DND-41 (cell line): Measurements from ENCODE around the gene PAH.

Experiments
- ATAC-seq: fragments of 200-7000 bp; cut with Tn5 transposase; 3 replicates; pipeline ENCODE4 v1.9.1; 2021; ENCODE audit warnings: low read depth; ENCODE audit not compliant: insufficient read depth
- DNase-seq: peaks from one replicate; pipeline ENCODE4 v3.0.0-alpha.2; 2020
- H2AFZ ChIP-seq: 2 replicates; pipeline ENCODE4 v1.6.0; 2012; ENCODE audit warnings: low read depth, low read length
- H3K27ac ChIP-seq: 2 replicates; pipeline ENCODE4 v1.5.1; 2012; ENCODE audit warnings: low read length, inconsistent platforms
- H3K27me3 ChIP-seq: fragments of 200-600 bp; sonication (generic); 2 replicates; pipeline ENCODE4 v1.6.0; 2012; ENCODE audit warnings: low read length, mild to moderate bottlenecking, inconsistent platforms; ENCODE audit not compliant: insufficient read depth, poor library complexity
- H3K36me3 ChIP-seq: 2 replicates; pipeline ENCODE4 v1.5.1; 2012; ENCODE audit warnings: low read length, inconsistent platforms; ENCODE audit not compliant: insufficient read depth
- H3K4me1 ChIP-seq: 2 replicates; pipeline ENCODE4 v1.5.1; 2012; ENCODE audit warnings: mild to moderate bottlenecking, low read length; ENCODE audit not compliant: insufficient read depth
- H3K4me2 ChIP-seq: 2 replicates; pipeline ENCODE4 v1.6.0; 2012; ENCODE audit warnings: mild to moderate bottlenecking, moderate library complexity, low read length, inconsistent platforms; ENCODE audit not compliant: insufficient read depth
- H3K4me3 ChIP-seq, 2 experiments: fragments of 200-600 bp in 1 of 2; shearing (Covaris generic) in 1 of 2; 2 replicates each; pipeline ENCODE4 v1.5.1; 2012 to 2016; ENCODE audit warnings: inconsistent platforms in 2 of 2, low read length in 2 of 2, mild to moderate bottlenecking in 2 of 2, low read depth in 1 of 2, moderate library complexity in 1 of 2
- H3K79me2 ChIP-seq: 2 replicates; pipeline ENCODE4 v1.6.0; 2012; ENCODE audit warnings: low read length, inconsistent platforms; ENCODE audit not compliant: insufficient read depth
- H3K9ac ChIP-seq: 2 replicates; pipeline ENCODE4 v1.6.0; 2012; ENCODE audit warnings: low read depth, mild to moderate bottlenecking, inconsistent platforms, low read length, moderate library complexity
- H3K9me3 ChIP-seq: 2 replicates; pipeline ENCODE4 v1.5.1; 2012; ENCODE audit warnings: low read length, moderate library complexity, mild to moderate bottlenecking, inconsistent platforms; ENCODE audit not compliant: insufficient read depth, severe bottlenecking
- H4K20me1 ChIP-seq: 2 replicates; pipeline ENCODE4 v1.6.0; 2012; ENCODE audit warnings: low read length; ENCODE audit not compliant: insufficient read depth
- CTCF ChIP-seq: IDR thresholded peaks from 2 replicates; pipeline ENCODE4 v1.5.1; 2012; ENCODE audit warnings: borderline replicate concordance, low read length, moderate library complexity, mild to moderate bottlenecking; ENCODE audit not compliant: poor library complexity, severe bottlenecking; ENCODE audit errors: extremely low read depth
- EZH2 ChIP-seq: IDR thresholded peaks from 3 replicates; pipeline ENCODE4 v1.6.1; 2012; ENCODE audit warnings: borderline replicate concordance, low read depth, mild to moderate bottlenecking, moderate library complexity, low read length, inconsistent platforms; ENCODE audit not compliant: severe bottlenecking

PAH gene

GRCh38 chr12:102849722-102850447, 67.2 kb downstream of the PAH start:
- no peak overlapping the region for H3K4me2 ChIP-seq
- H3K79me2 ChIP-seq = no peaks in the 10 kb centered on the region
- H3K9me3 ChIP-seq = no peaks in the 10 kb centered on the region
- DNase-seq (no peak), ATAC-seq (no peak)
- H3K9ac ChIP-seq = no peak overlapping the region
- no peak for TF ChIP-seq EZH2
- no peak for TF ChIP-seq CTCF
- H3K27ac ChIP-seq = no peak overlapping the region
- no peaks in the 10 kb centered on the region for H3K27me3 ChIP-seq
- no peaks in the 10 kb centered on the region for H3K4me1 ChIP-seq
- no peak overlapping the region for H3K4me3 ChIP-seq
- no peaks in the 10 kb centered on the region for H4K20me1 ChIP-seq
- H2AFZ ChIP-seq = no peak overlapping the region
- no peaks in the 10 kb centered on the region for H3K36me3 ChIP-seq

- no peak for ATAC-seq
- H2AFZ ChIP-seq = no peak overlapping the region
- no peaks in the 10 kb centered on the region for H3K9me3 ChIP-seq
- H3K79me2 ChIP-seq = no peaks in the 10 kb centered on the region
- H3K4me3 ChIP-seq = no peak overlapping the region
- no peak overlapping the region for H3K9ac ChIP-seq
- TF ChIP-seq CTCF (no peak), EZH2 (no peak)
- H3K4me2 ChIP-seq = no peak overlapping the region
- no peaks in the 10 kb centered on the region for H3K36me3 ChIP-seq
- H3K4me1 ChIP-seq = no peaks in the 10 kb centered on the region
- no peak overlapping the region for H3K27ac ChIP-seq
- no peaks in the 10 kb centered on the region for H3K27me3 ChIP-seq
- DNase-seq = no peak
- no peaks in the 10 kb centered on the region for H4K20me1 ChIP-seq
Measured at GRCh38 chr12:102848832-102849231, 68.2 kb downstream of the PAH start.

DNA sequence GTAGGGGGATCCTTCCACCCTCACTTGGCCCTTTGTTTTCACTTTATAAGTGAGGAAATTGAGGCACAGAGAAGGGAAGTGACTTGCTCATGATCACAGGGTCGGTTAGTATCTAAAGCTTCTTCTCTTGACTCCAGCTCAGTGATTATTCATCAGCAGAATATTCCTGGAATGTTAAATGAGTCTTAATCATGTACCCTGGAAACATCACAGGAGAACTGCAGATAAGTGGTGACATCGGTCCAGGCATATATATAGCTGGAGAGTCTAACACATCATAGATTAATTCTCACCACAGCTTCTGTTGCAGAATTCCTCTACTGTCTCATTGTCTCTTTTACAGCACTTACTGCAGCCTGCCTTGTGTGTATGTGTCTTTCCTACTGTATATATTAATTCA, 69.9 kb downstream of the PAH start:
- no peak overlapping the region for H2AFZ ChIP-seq
- H3K36me3 ChIP-seq = no peaks in the 10 kb centered on the region
- H3K4me2 ChIP-seq = no peak overlapping the region
- no peak overlapping the region for H3K9ac ChIP-seq
- no peaks in the 10 kb centered on the region for H3K79me2 ChIP-seq
- H3K4me1 ChIP-seq = no peaks in the 10 kb centered on the region
- no peak overlapping the region for H3K4me3 ChIP-seq
- TF ChIP-seq EZH2 = no peak
- TF ChIP-seq CTCF = no peak
- ATAC-seq (no peak), DNase-seq (no peak)
- no peaks in the 10 kb centered on the region for H3K9me3 ChIP-seq
- no peaks in the 10 kb centered on the region for H3K27me3 ChIP-seq
- H3K27ac ChIP-seq = no peak overlapping the region
- H4K20me1 ChIP-seq = no peaks in the 10 kb centered on the region
